T1000 (cell line): ENCODE measurements around the gene WFIKKN1.

ENCODE experiments used
- DNase-seq: peaks from one replicate; lab custom pipeline; 2025; ENCODE audit warnings: mixed read lengths; lab: John Stamatoyannopoulos, UW

WFIKKN1 gene

DNA sequence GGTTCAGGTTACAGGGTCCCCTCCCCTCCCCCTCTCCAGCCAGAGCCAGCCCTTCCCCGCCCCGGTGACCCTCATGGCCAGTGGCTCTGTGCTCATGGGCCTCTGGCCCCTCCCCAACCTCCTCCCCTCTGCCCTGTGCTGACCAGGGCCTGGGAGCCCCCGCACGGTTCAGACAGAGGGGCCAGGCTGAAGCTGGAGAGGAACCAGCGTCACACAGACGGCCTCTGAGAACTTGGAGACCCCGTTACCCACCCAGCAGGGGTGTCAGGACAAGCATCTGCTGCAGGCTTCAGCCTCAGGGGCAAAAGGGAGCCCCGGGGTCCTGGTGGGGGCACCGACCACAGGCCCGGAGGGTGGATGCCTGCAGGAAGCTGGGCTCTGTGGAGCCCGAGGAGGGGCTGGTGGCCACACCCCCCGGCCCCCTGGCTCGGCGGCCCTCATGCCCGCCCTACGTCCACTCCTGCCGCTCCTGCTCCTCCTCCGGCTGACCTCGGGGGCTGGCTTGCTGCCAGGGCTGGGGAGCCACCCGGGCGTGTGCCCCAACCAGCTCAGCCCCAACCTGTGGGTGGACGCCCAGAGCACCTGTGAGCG is at the start of gene WFIKKN1:
TSS of gene WFIKKN1 (plus strand) at position 171 of the 591 bp plus-strand sequence. CDS start at position 440, 269 bp downstream.
- DNase-seq = no peak

- no peak for DNase-seq
These were observed 48.6 kb upstream of the WFIKKN1 start for GRCh38 chr16:582218-582613.

DNA sequence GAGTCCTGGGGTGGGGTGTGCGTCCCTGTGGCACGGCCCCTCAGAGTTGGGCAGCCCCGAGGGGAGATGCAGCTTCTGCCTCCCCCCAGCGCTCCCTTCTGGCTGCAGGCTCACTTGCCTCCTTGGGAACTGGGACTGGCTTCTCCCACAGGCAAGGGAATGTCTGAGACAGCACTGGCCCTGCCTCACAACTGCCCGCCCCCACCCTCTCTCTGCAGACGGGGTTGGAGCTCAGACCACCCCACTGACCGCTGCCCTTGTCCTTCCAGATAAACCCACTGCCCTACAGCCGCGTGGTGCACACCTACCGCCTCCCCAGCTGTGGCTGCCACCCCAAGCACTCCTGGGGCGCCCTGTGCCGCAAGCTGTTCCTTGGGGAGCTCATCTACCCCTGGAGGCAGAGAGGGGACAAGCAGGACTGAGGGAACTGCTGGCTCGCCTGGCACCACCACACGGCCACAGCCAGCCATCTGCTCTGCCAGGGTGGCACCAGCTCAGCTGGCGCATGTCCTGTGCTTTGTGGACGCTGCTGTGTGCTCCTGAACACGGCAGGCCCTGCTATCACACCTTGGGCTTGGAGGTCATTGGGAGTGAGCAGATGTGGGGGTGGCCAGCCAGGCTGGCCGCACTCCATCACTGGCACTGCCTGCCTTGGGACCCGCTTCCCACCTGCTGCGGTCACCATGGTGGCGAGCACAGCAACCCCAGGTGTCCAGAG is 48.0 kb upstream of the WFIKKN1 start:
- no peak for DNase-seq

DNA sequence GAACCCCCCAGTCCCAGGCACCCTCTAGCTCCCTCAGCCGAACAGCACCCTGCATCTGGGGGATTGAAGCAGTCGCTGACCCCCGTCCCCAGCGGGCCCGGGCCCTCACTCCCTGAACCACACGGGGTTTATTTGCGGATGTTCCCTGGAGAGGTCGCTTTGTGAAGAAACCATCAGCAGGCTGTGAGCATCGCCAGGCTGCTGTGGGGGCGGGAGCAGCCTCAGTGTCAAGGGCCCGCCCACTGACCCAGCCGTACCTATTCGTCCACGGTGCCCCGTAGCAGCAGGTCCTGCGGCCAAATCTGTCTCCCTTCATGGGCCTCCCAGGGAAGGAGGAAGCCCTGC is 47.3 kb upstream of the WFIKKN1 start:
- DNase-seq = no peak

- DNase-seq = no peak
These were observed 46.8 kb upstream of the WFIKKN1 start for GRCh38 chr16:583815-584591.

DNA sequence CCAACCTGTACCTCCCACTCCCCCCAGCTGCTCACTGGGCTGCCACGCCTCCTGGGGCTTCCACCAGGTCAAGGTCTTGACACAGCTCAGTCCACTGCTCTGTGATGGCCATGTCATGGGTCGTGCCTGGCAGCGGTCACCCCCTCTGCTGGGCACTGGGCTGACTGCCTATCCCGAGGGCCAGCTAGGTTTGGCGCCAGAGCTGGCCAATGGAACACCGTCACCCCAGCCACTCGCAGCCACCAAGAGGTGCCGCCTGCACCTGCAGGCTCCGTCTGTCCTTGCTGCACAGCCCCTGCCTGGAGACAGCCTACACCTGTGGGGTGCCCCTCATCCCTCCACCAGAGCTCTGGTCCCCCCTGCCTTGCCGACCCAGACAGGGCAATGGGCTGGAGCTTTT is 45.4 kb upstream of the WFIKKN1 start:
- DNase-seq = no peak

GRCh38 chr16:586047-586644 is 44.6 kb upstream of the WFIKKN1 start:
- DNase-seq = no peak

- DNase-seq = no peak
These were observed 43.9 kb upstream of the WFIKKN1 start for GRCh38 chr16:586645-587590.

DNA sequence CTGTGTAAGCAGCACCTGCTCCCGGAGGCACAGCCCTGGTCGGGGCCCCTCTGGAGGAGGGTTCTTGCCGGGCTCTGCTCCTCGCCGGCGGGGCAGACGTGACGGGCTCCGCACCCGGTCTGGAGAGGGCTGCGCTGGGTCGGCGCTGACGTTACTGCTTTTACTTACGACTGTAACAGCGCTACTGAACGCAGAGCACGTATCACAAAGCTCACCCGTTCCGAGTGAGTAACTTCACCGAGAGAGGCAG is 42.2 kb upstream of the WFIKKN1 start:
- no peak for DNase-seq

GRCh38 chr16:588889-589657 is 41.7 kb upstream of the WFIKKN1 start:
- peak; percentile 98 for DNase-seq

DNA sequence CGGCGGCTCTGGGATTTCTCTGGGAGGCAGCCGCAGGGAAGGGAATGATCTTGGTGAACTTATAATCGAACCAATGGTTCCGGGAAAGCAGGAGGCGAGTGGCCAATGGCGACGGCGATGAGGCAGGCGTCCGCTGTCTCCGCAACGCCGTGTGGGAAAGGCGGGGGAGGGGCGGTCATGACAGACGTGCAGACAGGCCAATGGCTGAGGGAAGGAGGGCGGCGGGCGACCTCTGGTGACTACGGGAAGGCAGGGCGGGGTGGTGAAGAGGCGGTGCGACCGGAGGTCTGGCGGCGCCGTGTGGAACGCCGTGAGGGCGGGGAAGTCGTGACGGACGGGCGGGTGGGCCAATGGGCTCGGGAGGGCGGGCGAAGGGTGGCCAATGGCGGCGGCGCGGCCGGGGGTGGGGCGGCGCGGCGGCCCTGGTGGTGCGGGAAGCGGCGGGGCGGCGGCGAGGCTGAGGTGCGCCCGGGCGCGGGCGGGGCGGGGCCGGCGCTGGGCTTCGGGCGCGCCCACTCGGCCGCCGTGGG is 41.1 kb upstream of the WFIKKN1 start, which contains the start of gene RAB40C:
TSS of gene RAB40C (plus strand) at position 409 of the 530 bp plus-strand sequence. CDS start 226 bp downstream, outside the sequence.
- peak; percentile 99 for DNase-seq

DNA sequence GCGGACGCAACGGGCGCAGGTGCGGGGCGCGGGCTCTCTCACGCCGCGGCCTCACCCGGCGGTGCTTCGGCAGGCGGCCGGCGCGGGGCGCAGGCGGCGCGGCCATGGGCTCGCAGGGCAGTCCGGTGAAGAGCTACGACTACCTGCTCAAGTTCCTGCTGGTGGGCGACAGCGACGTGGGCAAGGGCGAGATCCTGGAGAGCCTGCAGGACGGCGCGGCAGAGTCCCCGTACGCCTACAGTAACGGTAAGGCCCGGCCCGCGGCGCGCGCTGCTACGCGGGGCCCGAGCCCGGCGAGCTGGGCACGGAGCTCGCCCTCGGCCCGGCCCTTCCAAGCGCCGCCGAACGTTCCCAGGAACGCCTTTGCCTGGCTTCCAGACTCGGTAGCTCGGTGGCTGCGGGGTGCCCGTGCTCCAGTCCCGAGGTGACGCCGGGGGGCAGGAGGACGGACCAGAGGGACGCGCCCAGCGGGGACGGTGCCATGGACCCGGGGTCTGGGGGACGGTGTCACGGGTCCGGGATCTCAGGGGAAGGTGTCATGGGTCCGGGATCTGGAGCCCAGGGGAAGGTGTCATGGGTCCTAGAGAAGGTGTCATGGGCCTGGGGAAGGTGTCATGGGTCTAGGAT is 40.5 kb upstream of the WFIKKN1 start:
- DNase-seq = no peak

DNA sequence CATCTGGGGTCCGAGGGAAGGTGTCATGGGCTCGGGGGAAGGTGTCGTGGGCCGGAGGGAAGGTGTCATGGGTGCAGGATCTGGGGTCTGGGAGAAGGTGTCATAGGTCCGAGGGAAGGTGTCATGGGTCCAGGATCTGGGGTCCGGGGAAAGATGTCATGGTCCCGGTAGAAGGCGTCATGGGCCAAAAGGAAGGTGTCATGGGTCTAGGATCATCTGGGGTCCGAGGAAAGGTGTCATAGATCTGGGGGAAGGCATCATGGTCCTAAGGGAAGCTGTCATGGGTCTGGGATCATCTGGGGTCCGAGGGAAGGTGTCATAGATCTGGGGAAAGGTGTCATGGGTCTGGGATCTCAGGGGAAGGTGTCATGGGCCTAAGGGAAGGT is 40.0 kb upstream of the WFIKKN1 start:
- DNase-seq = no peak

- no peak for DNase-seq
These were observed 39.6 kb upstream of the WFIKKN1 start for GRCh38 chr16:591231-591630.

DNA sequence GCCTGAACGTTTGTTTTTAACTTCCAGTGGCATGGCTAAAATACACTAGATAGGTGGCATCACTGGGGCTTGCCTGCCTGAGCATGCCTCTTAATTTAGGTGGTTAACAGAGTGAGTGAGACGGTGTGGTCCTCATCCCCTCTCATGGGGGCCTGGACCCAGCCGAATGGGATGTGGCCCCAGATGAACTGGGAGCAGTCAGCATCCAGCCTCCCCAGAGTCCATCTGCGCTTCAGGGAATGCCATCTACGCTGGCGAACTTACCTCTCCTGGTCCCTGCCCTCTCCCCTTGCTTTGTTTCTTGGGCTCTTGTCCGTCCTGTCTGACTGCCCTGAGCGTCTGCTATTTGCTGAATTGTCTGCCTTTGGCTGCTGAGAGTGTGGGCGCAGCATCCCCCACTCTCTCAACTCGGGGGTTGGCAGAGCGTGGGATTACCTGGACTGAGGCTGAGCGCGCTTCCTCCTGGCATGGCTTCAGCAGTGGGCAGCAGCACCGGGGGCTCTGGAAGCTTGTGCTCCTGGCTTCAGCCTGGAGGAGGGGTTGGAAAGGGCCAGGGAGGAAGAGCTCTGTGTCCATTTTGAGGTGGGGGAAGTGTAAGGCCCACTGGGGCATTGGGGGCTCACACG is 38.8 kb upstream of the WFIKKN1 start:
- DNase-seq = no peak

GRCh38 chr16:592518-593306 is 38.1 kb upstream of the WFIKKN1 start:
- no peak for DNase-seq

DNA sequence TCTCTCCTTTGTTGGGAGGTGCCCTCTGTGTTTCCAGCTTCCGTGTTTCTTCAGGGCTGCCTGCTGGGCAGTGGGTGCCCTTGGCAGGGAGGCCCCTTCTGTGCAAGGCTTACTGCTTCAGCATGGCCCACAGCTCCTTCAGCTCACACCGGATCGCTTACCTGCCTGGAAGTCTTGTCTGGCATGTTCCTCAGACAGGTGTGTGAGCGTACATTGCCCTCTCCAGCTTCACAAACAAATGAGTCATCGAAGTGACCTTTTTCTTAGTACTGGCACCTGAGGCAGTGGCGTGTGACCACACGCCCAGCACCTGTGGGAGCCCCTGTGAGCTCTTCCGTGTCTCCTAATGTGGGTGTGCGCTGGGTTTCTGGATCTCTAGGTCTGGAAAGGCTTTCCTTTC is 37.4 kb upstream of the WFIKKN1 start:
- DNase-seq = no peak

DNA sequence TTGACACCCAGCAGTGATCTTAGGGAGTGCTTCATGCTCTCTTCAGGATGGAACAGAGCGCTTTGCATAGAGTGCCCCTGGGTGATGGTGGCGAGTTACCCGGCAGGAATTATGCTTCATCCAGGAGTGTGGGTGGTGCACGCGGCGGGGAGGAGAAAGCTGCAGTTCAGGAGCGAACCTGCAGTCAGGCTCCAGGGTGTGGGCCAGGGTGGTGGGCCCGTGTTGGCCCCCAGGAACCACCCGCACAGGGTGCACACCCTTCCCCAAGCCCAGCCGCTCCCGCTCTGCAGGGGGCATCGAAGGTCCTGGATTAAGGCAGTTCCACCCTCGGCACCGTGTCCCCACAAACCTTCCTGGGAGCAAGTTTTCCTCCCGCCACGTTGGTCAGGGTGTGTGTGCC is 37.0 kb upstream of the WFIKKN1 start:
- no peak for DNase-seq

DNA sequence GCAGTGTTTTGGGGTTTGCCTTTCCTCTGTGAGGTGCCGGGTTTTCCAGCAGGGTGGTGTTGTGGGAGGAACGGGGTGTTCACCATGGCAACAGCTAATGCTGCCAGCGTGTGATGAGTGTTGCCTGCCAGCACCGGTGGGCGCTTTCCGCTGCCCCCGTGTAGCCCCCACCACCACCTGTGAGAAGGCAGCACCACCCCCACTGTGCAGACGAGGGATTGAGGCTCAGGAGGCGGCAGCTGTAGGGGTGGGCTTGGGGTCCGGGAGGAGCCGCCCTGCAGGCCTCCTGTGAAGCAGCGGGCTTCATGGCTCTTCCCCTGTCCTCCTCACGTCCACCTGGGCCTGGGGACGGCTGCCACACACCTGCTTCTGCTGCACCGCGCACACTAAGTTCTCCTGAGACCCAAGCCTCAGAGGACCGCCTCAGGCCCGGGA is 35.7 kb upstream of the WFIKKN1 start:
- no peak for DNase-seq
